ENCODE results near the gene MCHR2.

The MCHR2 gene

GRCh38 chr6:99887066-99887465 lies 107.0 kb downstream of the MCHR2 start:
- TF ChIP-seq REST (IDR thresholded peaks at IDR 0.05; ENCODE audit: insufficient read depth in 1 of 2, low read depth in 2 of 2, low read length in 2 of 2) (no peak), POLR2AphosphoS5 (IDR thresholded peaks at IDR 0.05; ENCODE audit: low read depth, low read length) (no peak), TAF1 (IDR thresholded peaks at IDR 0.05; ENCODE audit: borderline replicate concordance, insufficient read depth, low read length) (no peak), FOXP2 (optimal IDR thresholded peaks at IDR 0.05; ENCODE audit: borderline replicate concordance, extremely low read depth, extremely low read length, insufficient read depth) (no peak), SIN3A (IDR thresholded peaks at IDR 0.05; ENCODE audit: borderline replicate concordance, insufficient read depth, low read length) (no peak)

- no peak for TF ChIP-seq SIN3A (IDR thresholded peaks at IDR 0.05; ENCODE audit: borderline replicate concordance, insufficient read depth, low read length)
- TF ChIP-seq FOXP2 (optimal IDR thresholded peaks at IDR 0.05; ENCODE audit: borderline replicate concordance, extremely low read depth, extremely low read length, insufficient read depth) = no peak
- TF ChIP-seq POLR2AphosphoS5 (IDR thresholded peaks at IDR 0.05; ENCODE audit: low read depth, low read length) = no peak
- no peak for TF ChIP-seq TAF1 (IDR thresholded peaks at IDR 0.05; ENCODE audit: borderline replicate concordance, insufficient read depth, low read length)
- no peak for TF ChIP-seq REST (IDR thresholded peaks at IDR 0.05; ENCODE audit: insufficient read depth in 1 of 2, low read depth in 2 of 2, low read length in 2 of 2)
Measured at GRCh38 chr6:99885051-99885450, 109.0 kb downstream of the MCHR2 start.

GRCh38 chr6:99882128-99882702 lies 111.8 kb downstream of the MCHR2 start:
- no peak for TF ChIP-seq REST (IDR thresholded peaks at IDR 0.05; ENCODE audit: insufficient read depth in 1 of 2, low read depth in 2 of 2, low read length in 2 of 2)
- TF ChIP-seq FOXP2 (optimal IDR thresholded peaks at IDR 0.05; ENCODE audit: borderline replicate concordance, extremely low read depth, extremely low read length, insufficient read depth) = no peak
- TF ChIP-seq POLR2AphosphoS5 (IDR thresholded peaks at IDR 0.05; ENCODE audit: low read depth, low read length) = no peak
- no peak for TF ChIP-seq TAF1 (IDR thresholded peaks at IDR 0.05; ENCODE audit: borderline replicate concordance, insufficient read depth, low read length)
- TF ChIP-seq SIN3A (IDR thresholded peaks at IDR 0.05; ENCODE audit: borderline replicate concordance, insufficient read depth, low read length) = no peak

- TF ChIP-seq SIN3A (IDR thresholded peaks at IDR 0.05; ENCODE audit: borderline replicate concordance, insufficient read depth, low read length) (no peak), REST (IDR thresholded peaks at IDR 0.05; ENCODE audit: insufficient read depth in 1 of 2, low read depth in 2 of 2, low read length in 2 of 2) (no peak), TAF1 (IDR thresholded peaks at IDR 0.05; ENCODE audit: borderline replicate concordance, insufficient read depth, low read length) (no peak), FOXP2 (optimal IDR thresholded peaks at IDR 0.05; ENCODE audit: borderline replicate concordance, extremely low read depth, extremely low read length, insufficient read depth) (no peak), POLR2AphosphoS5 (IDR thresholded peaks at IDR 0.05; ENCODE audit: low read depth, low read length) (no peak)
Measured at GRCh38 chr6:99879431-99879830, 114.6 kb downstream of the MCHR2 start.
